Peyer's patch (tissue), 4 donors: ENCODE data around the gene SLC4A5.

Experiments used
- CTCF ChIP-seq, 6 experiments: fragments of 450-650 bp in 4 of 6; fragments of 200-600 bp in 2 of 6; sonication (generic) in 1 of 6; IDR thresholded peaks; one replicate each; pipeline ENCODE4 v1.5.1; 2017 to 2019; ENCODE audit warnings: antibody characterized with exemption in 6 of 6, mild to moderate bottlenecking in 3 of 6, moderate library complexity in 1 of 6
- POLR2A ChIP-seq, 2 donors: fragments of 450-650 bp; IDR thresholded peaks; one replicate each; pipeline ENCODE4 v1.5.1; 2017; ENCODE audit warnings: antibody characterized with exemption in 2 of 2, mild to moderate bottlenecking in 2 of 2, moderate library complexity in 2 of 2

GRCh38 chr2:74387346-74387745 is 44.1 kb upstream of the SLC4A5 start:
- TF ChIP-seq CTCF (IDR thresholded peaks at IDR 0.05): no peak
- TF ChIP-seq POLR2A (IDR thresholded peaks at IDR 0.05): no peak
